Psoas muscle (tissue), 8 donors: ENCODE results near the gene MOB3B. TPM values are rescaled to one million over a fixed set of nuclear protein-coding genes. Genes with fewer than 3 reads are reported as not detected.
A peak's percentile ranks its signal among the peaks of the same experiment; 100 is the strongest.

Experiments
- ATAC-seq, 4 donors: fragments of 200-7000 bp; cut with Tn5 transposase; one replicate each; pipeline ENCODE4 v1.9.1; 2020; ENCODE audit warnings: moderate library complexity in 3 of 4, mild to moderate bottlenecking in 2 of 4
- DNase-seq, 2 donors: peaks; one replicate each; pipeline ENCODE4 v3.0.0-alpha.2; 2020
- H3K27ac ChIP-seq: fragments of 200-600 bp; one replicate; pipeline ENCODE4 v1.8.0; 2022
- H3K27me3 ChIP-seq, 3 donors: fragments of 200-600 bp in 1 of 3; one replicate each; pipeline versions ENCODE4 v1.6.1 to v1.8.0; 2013 to 2022; ENCODE audit warnings: low read length in 2 of 3, mild to moderate bottlenecking in 2 of 3, moderate library complexity in 1 of 3; ENCODE audit not compliant: insufficient read depth in 3 of 3
- H3K36me3 ChIP-seq, 2 donors: fragments of 200-600 bp in 1 of 2; one replicate each; pipeline versions ENCODE4 v1.6.1 to v1.8.0; 2013 to 2022; ENCODE audit warnings: low read depth in 1 of 2, mild to moderate bottlenecking in 1 of 2, moderate library complexity in 1 of 2; ENCODE audit not compliant: insufficient read depth in 1 of 2
- H3K4me1 ChIP-seq: fragments of 200-600 bp; one replicate; pipeline ENCODE4 v1.8.0; 2022
- H3K4me3 ChIP-seq: fragments of 200-600 bp; one replicate; pipeline ENCODE4 v1.8.0; 2022; ENCODE audit warnings: mild to moderate bottlenecking
- H3K9me3 ChIP-seq: fragments of 200-600 bp; one replicate; pipeline ENCODE4 v1.8.0; 2022
- WGBS, 3 donors: extraction: QIAGEN DNeasy Blood & Tissue Kit; methylation state at CpG; one replicate each; pipeline versions ENCODE4 v1.1.6 to v1.1.7; 2013; 5-methylcytosine and 5-hydroxymethylcytosine counted together
- intact Hi-C, 2 donors: fragments of 100-400 bp; cut with DNase I; formaldehyde crosslinking; loops; one replicate each; pipeline versions ENCODE4 v1.11.0 to v1.14.2; 2022
- polyA plus RNA-seq, 3 donors: library from polyadenylated mRNA; stranded (reverse); fragments of 200-250 nt; gene quantifications; one replicate each; pipeline ENCODE4 v1.2.3, GENCODE V29; 2013
- total RNA-seq, 4 donors: library from RNA; stranded (reverse); fragmentation: NEBNext Ultra II Directional in 2 of 4; extraction: Animal tissue kit (Norgen Biotek cat#: 25700) in 2 of 4; gene quantifications; one replicate each; pipeline versions ENCODE4 v1.2.1 to v1.2.4, GENCODE V29; 2021 to 2023
- TF ChIP-seq, protein P1 (sequence below): fragments of 200-600 bp; IDR thresholded peaks from one replicate; pipeline ENCODE4 v1.8.0; 2022; ENCODE audit warnings: antibody characterized with exemption
- donor health status: healthy with polysubstance abuse.
- donor health status: DM: no; HTN: no; CAD: no; lungs with moderate emphysema.
- donor health status: Bipolar disorder and iron deficiency.
- donor health status: healthy.
- donor health status: DM: yes; HTN: yes; CAD: no.
- donor health status: DM: no; HTN: no; CAD: no.
- donor health status: DM: no; HTN: no; CAD: no.
- donor health status: DM: yes; HTN: yes; CAD: no.

The MOB3B gene
- total and polyA plus RNA-seq, 7 donors: 0.57 to 4.5 (median 1.8) TPM

DNA sequence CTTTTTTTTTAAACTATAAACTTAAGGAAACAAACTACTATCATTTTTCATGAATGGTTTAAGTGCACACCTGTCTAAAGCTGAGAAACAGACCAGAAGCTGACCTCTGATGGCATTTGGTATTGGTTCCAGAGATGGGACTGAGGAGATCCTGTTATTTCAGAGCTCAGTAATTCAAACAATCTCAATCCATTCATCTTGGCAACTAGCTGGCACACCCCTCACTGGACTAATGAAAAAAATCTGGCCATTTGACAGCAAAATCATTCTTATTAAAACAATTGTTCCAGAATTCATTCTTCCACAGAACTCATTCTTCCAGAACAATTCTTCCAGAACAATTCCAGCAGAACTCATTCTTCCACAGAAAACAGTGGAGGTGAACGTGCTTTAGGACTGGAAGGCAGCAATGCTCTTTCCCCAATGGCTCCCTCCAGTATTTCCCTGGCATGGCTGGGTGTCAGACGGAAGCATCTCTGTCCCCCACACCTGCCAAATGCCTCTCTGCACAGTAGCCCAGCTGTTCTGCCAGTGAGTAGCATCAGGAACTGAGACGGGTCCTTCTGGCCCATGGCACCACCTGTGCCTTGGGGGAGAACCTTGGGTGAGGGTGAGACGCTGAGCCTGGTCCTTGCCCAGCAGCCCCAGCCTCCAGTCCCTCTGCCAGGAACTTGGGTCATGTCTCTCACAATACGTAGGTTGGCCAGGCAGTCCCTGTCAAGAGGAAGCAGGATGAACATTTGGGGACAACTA is 145.2 kb downstream of the MOB3B start:
- Histone ChIP-seq H3K27me3 (no peaks in the 10 kb centered on the region), H3K9me3 (no peaks in the 10 kb centered on the region), H3K36me3 (no peaks in the 10 kb centered on the region), H3K4me3 (no peak overlapping the region), H3K27ac (no peak overlapping the region), H3K4me1 (no peaks in the 10 kb centered on the region)
- DNase-seq (no peak), ATAC-seq (peak in 1 of 4 donors; percentile 33)
- TF ChIP-seq, protein P1, sequence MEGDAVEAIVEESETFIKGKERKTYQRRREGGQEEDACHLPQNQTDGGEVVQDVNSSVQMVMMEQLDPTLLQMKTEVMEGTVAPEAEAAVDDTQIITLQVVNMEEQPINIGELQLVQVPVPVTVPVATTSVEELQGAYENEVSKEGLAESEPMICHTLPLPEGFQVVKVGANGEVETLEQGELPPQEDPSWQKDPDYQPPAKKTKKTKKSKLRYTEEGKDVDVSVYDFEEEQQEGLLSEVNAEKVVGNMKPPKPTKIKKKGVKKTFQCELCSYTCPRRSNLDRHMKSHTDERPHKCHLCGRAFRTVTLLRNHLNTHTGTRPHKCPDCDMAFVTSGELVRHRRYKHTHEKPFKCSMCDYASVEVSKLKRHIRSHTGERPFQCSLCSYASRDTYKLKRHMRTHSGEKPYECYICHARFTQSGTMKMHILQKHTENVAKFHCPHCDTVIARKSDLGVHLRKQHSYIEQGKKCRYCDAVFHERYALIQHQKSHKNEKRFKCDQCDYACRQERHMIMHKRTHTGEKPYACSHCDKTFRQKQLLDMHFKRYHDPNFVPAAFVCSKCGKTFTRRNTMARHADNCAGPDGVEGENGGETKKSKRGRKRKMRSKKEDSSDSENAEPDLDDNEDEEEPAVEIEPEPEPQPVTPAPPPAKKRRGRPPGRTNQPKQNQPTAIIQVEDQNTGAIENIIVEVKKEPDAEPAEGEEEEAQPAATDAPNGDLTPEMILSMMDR: no peak
- 40 to 62% (median 45%) methylated on average over 5 of the region's 5 CpGs for WGBS, 3 donors
- intact Hi-C loops: loop anchor here in 1 of 2 donors (10.0 kb wide), 1 partner anchor 90 kb away; no protein-coding TSS in a partner anchor

GRCh38 chr9:27383524-27383923 is 146.1 kb downstream of the MOB3B start:
- intact Hi-C loops: loop anchor here in 1 of 2 donors (10.0 kb wide), 1 partner anchor 91 kb away; no protein-coding TSS in a partner anchor
- 96 to 100% (median 97%) methylated on average over 1 of the region's 1 CpG for WGBS, 3 donors
- no peak overlapping the region for H3K4me3 ChIP-seq
- H3K27ac ChIP-seq: no peak overlapping the region
- H3K36me3 ChIP-seq: no peaks in the 10 kb centered on the region
- no peak for ATAC-seq
- no peaks in the 10 kb centered on the region for H3K9me3 ChIP-seq
- TF ChIP-seq, protein P1: no peak
- no peaks in the 10 kb centered on the region for H3K27me3 ChIP-seq
- H3K4me1 ChIP-seq: no peaks in the 10 kb centered on the region
- DNase-seq: no peak

- no peaks in the 10 kb centered on the region for H3K27me3 ChIP-seq
- H3K27ac ChIP-seq: no peak overlapping the region
- no peak overlapping the region for H3K4me3 ChIP-seq
- ATAC-seq (peak in 2 of 4 donors; percentile 47 to 56), DNase-seq (no peak)
- 96 to 100% (median 100%) methylated on average over 2 of the region's 2 CpGs for WGBS, 3 donors
- TF ChIP-seq, protein P1: no peak
- H3K4me1 ChIP-seq: peaks cover 1% of the 10 kb centered on the region
- H3K36me3 ChIP-seq: no peaks in the 10 kb centered on the region
- no peaks in the 10 kb centered on the region for H3K9me3 ChIP-seq
- intact Hi-C loops: loop anchor here in 1 of 2 donors (10.0 kb wide), 1 partner anchor 92 kb away; no protein-coding TSS in a partner anchor
These were observed 146.6 kb downstream of the MOB3B start for GRCh38 chr9:27382975-27383374.

DNA sequence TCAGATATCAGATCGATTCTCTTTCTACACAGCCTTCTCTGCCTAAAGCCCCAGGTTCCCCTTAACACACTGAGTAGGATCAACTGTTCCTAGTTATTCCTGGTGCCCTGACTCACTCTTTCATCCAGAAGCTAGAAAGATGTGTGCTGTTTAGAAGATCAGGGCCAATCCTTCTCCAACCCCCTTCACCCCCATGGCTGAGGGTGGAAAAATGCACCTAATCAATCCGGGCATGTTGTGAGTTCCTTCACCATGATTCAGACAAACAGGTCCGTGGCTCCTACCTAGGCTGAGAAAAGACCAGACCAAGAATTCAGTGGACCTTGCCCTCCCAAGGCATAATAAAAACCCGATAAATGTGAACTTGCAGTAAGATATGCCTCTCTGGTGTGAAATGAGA is 147.3 kb downstream of the MOB3B start:
- no peak for DNase-seq
- TF ChIP-seq, protein P1: no peak
- H3K36me3 ChIP-seq: no peaks in the 10 kb centered on the region
- 75 to 83% (median 81%) methylated on average over 4 of the region's 4 CpGs for WGBS, 3 donors
- intact Hi-C loops: loop anchor here in 1 of 2 donors (10.0 kb wide), 1 partner anchor 92 kb away; no protein-coding TSS in a partner anchor
- H3K27ac ChIP-seq: no peak overlapping the region
- H3K4me3 ChIP-seq: no peak overlapping the region
- peak; percentile 72 to 88 (median 84) for ATAC-seq
- H3K9me3 ChIP-seq: no peaks in the 10 kb centered on the region
- peaks cover 8% of the 10 kb centered on the region for H3K4me1 ChIP-seq
- H3K27me3 ChIP-seq: no peaks in the 10 kb centered on the region
